Osteoblast (primary cell): Measurements from ENCODE around the gene KRT14. TPM values are rescaled to one million over a fixed set of nuclear protein-coding genes. Genes with fewer than 3 reads are reported as not detected.

Experiments
- DNase-seq: peaks from one replicate; pipeline ENCODE4 v3.0.0; 2011; ENCODE audit warnings: low spot score, mixed read lengths; ENCODE audit not compliant: insufficient read length; ENCODE audit errors: missing footprints
- H2AFZ ChIP-seq: 2 replicates; pipeline ENCODE4 v1.6.0; 2011; ENCODE audit warnings: mild to moderate bottlenecking, low read length
- H3K27ac ChIP-seq: 2 replicates; pipeline ENCODE4 v1.5.1; 2011; ENCODE audit warnings: mild to moderate bottlenecking, low read depth, low read length, moderate library complexity
- H3K27me3 ChIP-seq: 2 replicates; pipeline ENCODE4 v1.6.0; 2012; ENCODE audit warnings: mild to moderate bottlenecking, control low read depth, inconsistent platforms, low read length, moderate library complexity; ENCODE audit not compliant: insufficient read depth
- H3K36me3 ChIP-seq: 2 replicates; pipeline ENCODE4 v1.5.1; 2011; ENCODE audit warnings: mild to moderate bottlenecking, low read length, control low read depth, moderate library complexity; ENCODE audit not compliant: insufficient read depth
- H3K4me1 ChIP-seq: 2 replicates; pipeline ENCODE4 v1.5.1; 2011; ENCODE audit warnings: mild to moderate bottlenecking, low read length, control low read depth, moderate library complexity; ENCODE audit not compliant: insufficient read depth
- H3K4me2 ChIP-seq: 2 replicates; pipeline ENCODE4 v1.6.0; 2011; ENCODE audit warnings: mild to moderate bottlenecking, low read length; ENCODE audit not compliant: insufficient read depth
- H3K4me3 ChIP-seq: fragments of 200-600 bp; sonication (generic); 3 replicates; pipeline ENCODE4 v1.5.1; 2012; ENCODE audit warnings: mild to moderate bottlenecking, low read length, inconsistent platforms; ENCODE audit not compliant: insufficient read depth
- H3K79me2 ChIP-seq: 2 replicates; pipeline ENCODE4 v1.6.0; 2012; ENCODE audit warnings: mild to moderate bottlenecking, low read length, control low read depth, inconsistent platforms; ENCODE audit not compliant: insufficient read depth
- H3K9me3 ChIP-seq: 2 replicates; pipeline ENCODE4 v1.5.1; 2011; ENCODE audit warnings: low read depth, low read length, control low read depth
- H4K20me1 ChIP-seq: 2 replicates; pipeline ENCODE4 v1.6.0; 2012; ENCODE audit warnings: mild to moderate bottlenecking, low read length, control low read depth; ENCODE audit not compliant: insufficient read depth
- CTCF ChIP-seq: IDR thresholded peaks from 2 replicates; pipeline ENCODE4 v1.5.1; 2011; ENCODE audit warnings: mild to moderate bottlenecking, low read depth, low read length, moderate library complexity; ENCODE audit errors: extremely low read depth
- total RNA-seq: library from RNA; depleted of rRNA; stranded (reverse); fragments of >200 nt; gene quantifications from 2 replicates; pipeline ENCODE4 v1.2.3, GENCODE V29; 2012

KRT14 gene
- total RNA-seq, 1 donor, result 12.3 TPM

GRCh38 chr17:41537990-41538389, 48.7 kb downstream of the KRT14 start:
- no peak for TF ChIP-seq CTCF
- Histone ChIP-seq H3K4me3 (no peak overlapping the region), H3K36me3 (no peaks in the 10 kb centered on the region), H3K4me1 (peaks cover 19% of the 10 kb centered on the region), H3K27ac (no peak overlapping the region), H4K20me1 (no peaks in the 10 kb centered on the region), H2AFZ (no peak overlapping the region), H3K79me2 (no peaks in the 10 kb centered on the region), H3K4me2 (no peak overlapping the region), H3K9me3 (no peaks in the 10 kb centered on the region), H3K27me3 (no peaks in the 10 kb centered on the region)
- DNase-seq, result no peak

GRCh38 chr17:41537614-41537954, 49.1 kb downstream of the KRT14 start:
- Histone ChIP-seq H2AFZ (no peak overlapping the region), H3K9me3 (no peaks in the 10 kb centered on the region), H3K27ac (no peak overlapping the region), H3K4me2 (no peak overlapping the region), H3K36me3 (no peaks in the 10 kb centered on the region), H4K20me1 (no peaks in the 10 kb centered on the region), H3K79me2 (no peaks in the 10 kb centered on the region), H3K4me3 (no peak overlapping the region), H3K27me3 (no peaks in the 10 kb centered on the region), H3K4me1 (peaks cover 19% of the 10 kb centered on the region)
- TF ChIP-seq CTCF, result no peak
- DNase-seq, result peak; percentile 1

DNA sequence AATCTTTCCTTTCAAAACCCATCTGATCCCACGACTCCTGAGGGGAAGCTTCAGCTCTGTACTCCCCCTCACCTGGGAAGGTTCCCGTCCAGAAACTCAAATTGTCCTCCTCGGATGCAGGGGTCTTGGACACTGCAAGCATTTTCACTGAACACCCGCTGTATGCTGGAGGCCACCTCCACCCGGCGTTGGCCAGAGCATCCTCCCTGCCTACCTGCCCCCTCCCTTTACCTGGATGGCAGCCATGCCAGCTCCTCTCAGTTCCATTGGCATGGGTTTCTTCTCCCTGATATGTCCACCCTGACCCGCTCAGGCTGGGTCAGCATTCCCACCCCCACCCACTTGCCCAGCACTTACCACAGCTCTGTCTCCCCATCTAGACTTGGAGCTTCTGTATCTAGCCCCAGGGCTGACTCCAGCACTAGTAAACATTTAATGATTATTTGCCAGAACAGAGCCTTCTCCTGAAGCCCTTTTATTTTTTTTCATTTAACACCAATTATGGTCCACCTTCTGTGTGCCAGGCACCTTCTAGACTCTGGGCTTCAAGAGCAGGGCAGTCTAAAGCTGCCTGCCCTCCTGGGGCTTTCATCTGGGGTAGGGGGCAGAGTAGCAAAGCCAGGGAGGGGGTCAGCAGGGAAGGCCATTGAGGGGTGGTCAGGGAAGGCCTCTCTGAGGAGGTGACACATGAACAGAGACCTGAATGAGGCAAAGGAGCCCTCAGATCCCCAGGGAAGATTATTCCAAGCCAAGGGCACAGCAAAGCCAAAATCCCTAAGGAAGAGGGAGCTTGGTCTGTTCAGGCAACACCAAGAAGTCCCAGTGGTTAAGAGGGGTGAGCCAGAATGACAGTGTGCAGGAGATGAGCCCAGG, 49.7 kb downstream of the KRT14 start:
- Histone ChIP-seq H3K36me3 (no peaks in the 10 kb centered on the region), H3K9me3 (no peaks in the 10 kb centered on the region), H2AFZ (no peak overlapping the region), H4K20me1 (no peaks in the 10 kb centered on the region), H3K4me3 (no peak overlapping the region), H3K4me2 (no peak overlapping the region), H3K79me2 (no peaks in the 10 kb centered on the region), H3K27me3 (no peaks in the 10 kb centered on the region), H3K4me1 (peaks cover 19% of the 10 kb centered on the region), H3K27ac (no peak overlapping the region)
- no peak for TF ChIP-seq CTCF
- no peak for DNase-seq

DNA sequence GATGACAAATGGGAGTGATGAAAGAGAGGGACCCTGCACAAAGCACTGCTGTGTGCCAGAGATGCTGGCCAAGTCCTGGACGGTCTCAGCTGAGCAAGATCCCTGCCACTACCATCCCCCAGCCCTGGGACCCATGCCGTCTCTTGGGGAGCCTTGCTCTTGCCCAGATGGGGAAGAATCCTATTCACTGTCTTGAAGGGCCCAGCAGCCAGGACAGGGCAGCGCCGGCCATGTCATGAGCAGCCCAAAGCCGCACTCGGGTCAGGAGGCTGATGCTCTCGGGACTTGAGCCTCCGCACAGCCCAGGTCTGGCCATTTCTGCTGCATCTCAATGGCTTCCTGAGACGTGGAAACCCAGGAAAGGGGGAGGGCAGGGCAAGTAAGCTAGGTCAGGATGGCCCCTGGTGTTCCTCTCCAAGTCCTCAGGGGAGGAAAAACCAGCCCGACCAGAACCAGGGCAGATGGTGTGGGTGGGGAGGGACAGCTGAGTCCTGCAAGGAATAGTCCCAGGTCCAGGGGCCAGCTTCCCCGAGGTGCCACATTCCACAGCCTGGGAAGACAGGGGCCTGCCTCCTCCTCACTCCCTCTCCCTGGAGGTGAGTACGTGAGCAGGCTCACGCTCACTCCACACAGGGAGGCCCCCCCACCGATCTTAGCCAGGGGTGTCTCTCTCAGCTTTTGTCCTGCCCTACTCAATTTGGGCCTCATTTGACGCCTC, 50.8 kb downstream of the KRT14 start:
- Histone ChIP-seq H3K4me1 (peaks cover 22% of the 10 kb centered on the region), H2AFZ (no peak overlapping the region), H3K79me2 (no peaks in the 10 kb centered on the region), H3K27ac (no peak overlapping the region), H3K4me3 (no peak overlapping the region), H3K27me3 (no peaks in the 10 kb centered on the region), H4K20me1 (no peaks in the 10 kb centered on the region), H3K4me2 (no peak overlapping the region), H3K36me3 (no peaks in the 10 kb centered on the region), H3K9me3 (no peaks in the 10 kb centered on the region)
- DNase-seq, result peak; percentile 31
- TF ChIP-seq CTCF, result no peak
